PC-3 (cell line): ENCODE measurements around the gene MAP3K20. TPM values are rescaled to one million over a fixed set of nuclear protein-coding genes. Genes with fewer than 3 reads are reported as not detected.
"Not testable (repeated sequence)": the region's sequence is repeated elsewhere in the genome, so short reads cannot be mapped to it uniquely, and the experiment has no call there.

Source experiments
- ATAC-seq: fragments of 200-7000 bp; cut with Tn5 transposase; 2 replicates; pipeline ENCODE4 v1.9.1; 2020; ENCODE audit warnings: mild to moderate bottlenecking, moderate library complexity
- BruUV-seq: library from RNA; stranded (reverse); fragments of 400-500 nt; replicated peaks from 2 replicates; lab custom pipeline; 2021; lab: Mats Ljungman, UMichigan
- CTCF ChIA-PET: fragments of 300-600 bp; sonication (Branson Sonifier 250); formaldehyde crosslinking; loops from one replicate; lab custom pipeline; 2022; ENCODE audit warnings: antibody characterized with exemption; lab: Charles Lee
- POLR2A ChIA-PET: fragments of 300-600 bp; sonication (Branson Sonifier 250); formaldehyde crosslinking; loops from one replicate; lab custom pipeline; 2022; ENCODE audit warnings: antibody characterized with exemption; ENCODE audit not compliant: unreplicated experiment; lab: Charles Lee
- DNase-seq: peaks from one replicate; pipeline ENCODE4 v3.0.0-alpha.2; 2015
- H2AFZ ChIP-seq: fragments of 300-600 bp; sonication (generic); 2 replicates; pipeline ENCODE4 v1.6.0; 2016; ENCODE audit warnings: antibody characterized with exemption, low read length
- H3F3A ChIP-seq: fragments of 300-600 bp; sonication (generic); one replicate; pipeline ENCODE4 v1.6.0; 2017; ENCODE audit warnings: antibody characterized with exemption, low read length, control low read depth, mild to moderate bottlenecking; ENCODE audit not compliant: unreplicated experiment
- H3K27ac ChIP-seq: fragments of 300-600 bp; sonication (generic); 2 replicates; pipeline ENCODE4 v1.5.1; 2016; ENCODE audit warnings: mild to moderate bottlenecking, low read length
- H3K27me3 ChIP-seq: fragments of 300-600 bp; sonication (generic); 2 replicates; pipeline ENCODE4 v1.6.1; 2016; ENCODE audit warnings: low read length, mixed read lengths
- H3K36me3 ChIP-seq: fragments of 300-600 bp; sonication (generic); 2 replicates; pipeline ENCODE4 v1.6.1; 2016; ENCODE audit warnings: low read depth, mixed run types, low read length, mixed read lengths
- H3K4me1 ChIP-seq: fragments of 300-600 bp; sonication (generic); 2 replicates; pipeline ENCODE4 v1.5.1; 2016; ENCODE audit warnings: low read length; ENCODE audit not compliant: insufficient read depth
- H3K4me2 ChIP-seq: fragments of 300-600 bp; sonication (generic); 2 replicates; pipeline ENCODE4 v1.6.0; 2016; ENCODE audit warnings: low read length
- H3K4me3 ChIP-seq: fragments of 300-600 bp; sonication (generic); 2 replicates; pipeline ENCODE4 v1.5.1; 2016; ENCODE audit warnings: mild to moderate bottlenecking, low read length, mixed read lengths
- H3K79me2 ChIP-seq: fragments of 300-600 bp; sonication (generic); 2 replicates; pipeline ENCODE4 v1.6.1; 2017; ENCODE audit warnings: low read length, mixed read lengths
- H3K9ac ChIP-seq: fragments of 300-600 bp; sonication (generic); 2 replicates; pipeline ENCODE4 v1.6.0; 2016; ENCODE audit warnings: mild to moderate bottlenecking, low read length
- H3K9me2 ChIP-seq: fragments of 300-600 bp; sonication (generic); replicated peaks from 2 replicates; pipeline ENCODE4 v1.6.1; 2016; ENCODE audit warnings: mixed run types, low read length, mixed read lengths
- H3K9me3 ChIP-seq: fragments of 300-600 bp; sonication (generic); 2 replicates; pipeline ENCODE4 v1.6.1; 2016; ENCODE audit warnings: low read length, mixed read lengths
- H4K20me1 ChIP-seq: fragments of 300-600 bp; sonication (generic); 2 replicates; pipeline ENCODE4 v1.6.1; 2016; ENCODE audit warnings: low read length, mixed read lengths
- EZH2 ChIP-seq: fragments of 300-600 bp; sonication (generic); IDR thresholded peaks from one replicate; pipeline ENCODE4 v1.6.1; 2017; ENCODE audit warnings: antibody characterized with exemption, mild to moderate bottlenecking, low read length; ENCODE audit not compliant: unreplicated experiment
- EZH2phosphoT487 ChIP-seq: fragments of 300-600 bp; sonication (generic); IDR thresholded peaks from 2 replicates; pipeline ENCODE4 v1.6.1; 2018; ENCODE audit warnings: mild to moderate bottlenecking, antibody characterized with exemption, low read length, borderline replicate concordance
- intact Hi-C: fragments of 100-400 bp; cut with micrococcal nuclease; formaldehyde crosslinking; loops from 2 replicates; pipeline ENCODE4 v1.9.0; 2023
- total RNA-seq: library from RNA; depleted of rRNA; stranded (reverse); fragments of >200 nt; gene quantifications from 2 replicates; pipeline ENCODE4 v1.2.3, GENCODE V29; 2014
- TF ChIP-seq, protein P1 (sequence below): fragments of 300-600 bp; sonication (generic); conservative IDR thresholded peaks from 2 replicates; pipeline ENCODE4 v1.5.1; 2017; ENCODE audit warnings: antibody characterized with exemption, low read depth, mild to moderate bottlenecking, low read length

MAP3K20 gene
- total RNA-seq, 1 experiment from 2014 or later, result 29.8 TPM

DNA sequence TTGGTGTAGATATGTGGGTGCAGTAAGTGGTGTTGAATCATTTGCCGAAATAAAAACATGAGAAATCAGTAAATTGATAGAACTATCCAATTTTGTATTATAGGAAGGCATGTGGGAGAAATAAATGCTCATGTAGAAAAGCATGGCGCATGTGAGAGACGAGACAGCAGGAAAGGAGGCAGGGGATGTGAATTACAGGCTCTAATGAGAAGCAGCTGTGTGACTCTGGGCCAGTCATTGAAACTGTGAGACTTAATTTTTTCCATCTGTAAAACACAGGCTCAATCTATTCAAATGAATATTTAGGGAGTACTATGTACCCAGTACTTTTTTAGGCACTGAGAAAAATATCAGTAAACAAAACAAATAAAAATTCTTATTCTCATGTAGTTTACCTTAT, 42.6 kb upstream of the MAP3K20 start:
- Histone ChIP-seq H3K79me2 (no peaks in the 10 kb centered on the region), H3K27ac (no peak overlapping the region), H4K20me1 (no peaks in the 10 kb centered on the region), H3K4me1 (no peaks in the 10 kb centered on the region), H3K9me3 (no peaks in the 10 kb centered on the region), H3K9ac (no peak overlapping the region), H3K4me3 (no peak overlapping the region), H3K27me3 (no peaks in the 10 kb centered on the region), H3K4me2 (no peak overlapping the region), H3F3A (no peaks in the 10 kb centered on the region), H3K36me3 (no peaks in the 10 kb centered on the region), H3K9me2 (no peaks in the 10 kb centered on the region), H2AFZ (no peak overlapping the region)
- intact Hi-C loops, result no loop called here
- no peak for ATAC-seq
- CTCF ChIA-PET, result no interaction called here
- no peak for DNase-seq
- no TSS peak for BruUV-seq
- TF ChIP-seq EZH2phosphoT487, result no peak
- POLR2A ChIA-PET, result interaction anchor here (0.8 kb wide), 1 partner anchor 173 kb away, joined by 5 read pairs; no protein-coding TSS in a partner anchor

DNA sequence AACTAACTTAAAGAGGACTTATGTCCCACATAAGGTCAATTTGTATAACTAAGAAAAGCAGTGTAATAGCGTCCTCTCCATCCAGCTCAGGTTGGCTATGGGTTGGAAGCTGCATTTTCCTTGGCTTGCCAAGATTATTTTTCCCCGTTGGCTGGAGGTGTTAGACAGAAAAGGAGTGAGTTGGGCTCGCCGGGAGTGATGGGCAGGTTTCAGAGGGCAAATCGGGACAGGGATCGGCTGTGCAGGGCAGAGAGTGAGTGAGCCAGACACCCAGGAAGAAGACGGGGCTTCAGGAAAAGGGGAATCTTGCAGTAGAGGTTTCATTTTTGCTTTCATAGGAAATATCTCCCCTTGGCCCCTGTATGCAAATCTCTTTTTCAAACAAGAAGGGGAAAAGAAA, 41.5 kb upstream of the MAP3K20 start:
- no peaks in the 10 kb centered on the region for H3K9me2 ChIP-seq
- BruUV-seq, result no TSS peak
- H3K79me2 ChIP-seq, result no peaks in the 10 kb centered on the region
- H3K9me3 ChIP-seq, result no peaks in the 10 kb centered on the region
- no peaks in the 10 kb centered on the region for H3K4me1 ChIP-seq
- ATAC-seq (no peak), DNase-seq (no peak)
- ChIA-PET CTCF (no interaction called here), POLR2A (no interaction called here)
- H4K20me1 ChIP-seq, result no peaks in the 10 kb centered on the region
- TF ChIP-seq EZH2, result no peak
- TF ChIP-seq EZH2phosphoT487, result no peak
- TF ChIP-seq, protein P1, sequence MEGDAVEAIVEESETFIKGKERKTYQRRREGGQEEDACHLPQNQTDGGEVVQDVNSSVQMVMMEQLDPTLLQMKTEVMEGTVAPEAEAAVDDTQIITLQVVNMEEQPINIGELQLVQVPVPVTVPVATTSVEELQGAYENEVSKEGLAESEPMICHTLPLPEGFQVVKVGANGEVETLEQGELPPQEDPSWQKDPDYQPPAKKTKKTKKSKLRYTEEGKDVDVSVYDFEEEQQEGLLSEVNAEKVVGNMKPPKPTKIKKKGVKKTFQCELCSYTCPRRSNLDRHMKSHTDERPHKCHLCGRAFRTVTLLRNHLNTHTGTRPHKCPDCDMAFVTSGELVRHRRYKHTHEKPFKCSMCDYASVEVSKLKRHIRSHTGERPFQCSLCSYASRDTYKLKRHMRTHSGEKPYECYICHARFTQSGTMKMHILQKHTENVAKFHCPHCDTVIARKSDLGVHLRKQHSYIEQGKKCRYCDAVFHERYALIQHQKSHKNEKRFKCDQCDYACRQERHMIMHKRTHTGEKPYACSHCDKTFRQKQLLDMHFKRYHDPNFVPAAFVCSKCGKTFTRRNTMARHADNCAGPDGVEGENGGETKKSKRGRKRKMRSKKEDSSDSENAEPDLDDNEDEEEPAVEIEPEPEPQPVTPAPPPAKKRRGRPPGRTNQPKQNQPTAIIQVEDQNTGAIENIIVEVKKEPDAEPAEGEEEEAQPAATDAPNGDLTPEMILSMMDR, result no peak
- no peaks in the 10 kb centered on the region for H3K27me3 ChIP-seq
- H3K4me3 ChIP-seq, result no peak overlapping the region
- no peak overlapping the region for H2AFZ ChIP-seq
- H3K9ac ChIP-seq, result no peak overlapping the region
- H3K27ac ChIP-seq, result no peak overlapping the region
- H3F3A ChIP-seq, result no peaks in the 10 kb centered on the region
- H3K4me2 ChIP-seq, result no peak overlapping the region
- no peaks in the 10 kb centered on the region for H3K36me3 ChIP-seq
- intact Hi-C loops, result no loop called here

DNA sequence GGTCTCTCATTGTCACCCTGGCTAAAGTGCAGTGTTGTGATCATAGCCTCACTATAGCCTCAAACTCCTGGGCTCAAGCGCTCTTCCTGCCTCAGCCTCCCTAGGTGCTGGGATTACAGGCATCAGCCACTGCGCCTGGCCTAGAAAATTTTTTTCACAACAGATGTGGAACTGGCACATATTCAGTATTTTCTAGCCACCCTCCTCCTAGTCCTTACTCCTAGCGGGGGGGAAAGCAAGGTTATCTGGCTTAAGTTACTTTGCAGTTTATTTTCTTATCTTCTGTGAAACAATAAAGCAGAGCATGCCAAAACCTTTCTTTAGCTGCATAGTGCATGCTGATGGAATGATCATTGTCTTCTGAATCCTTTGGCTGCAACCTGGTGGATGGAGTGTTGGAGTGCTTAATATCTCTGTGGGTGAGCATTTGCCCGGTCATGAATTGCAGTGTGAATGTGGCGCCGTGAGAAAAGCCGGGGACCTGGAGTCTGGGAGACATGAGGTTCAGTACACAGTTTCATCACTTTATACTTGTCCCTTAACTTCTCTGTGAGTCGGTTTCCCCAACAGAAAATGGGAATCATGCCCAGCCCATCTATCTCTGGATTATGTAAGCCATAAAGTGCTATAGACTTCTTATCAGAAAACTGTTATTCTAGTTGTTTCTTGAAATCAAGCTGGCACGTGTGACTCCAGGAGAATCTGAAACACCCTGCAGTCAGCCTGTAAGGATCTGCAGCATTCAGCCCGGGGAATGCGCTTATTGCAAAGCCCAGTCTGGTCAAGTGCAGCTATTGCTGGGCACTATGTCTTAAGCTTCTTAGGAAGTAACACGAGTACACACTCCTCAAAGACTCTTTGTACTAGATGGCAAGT, 38.2 kb upstream of the MAP3K20 start:
- no TSS peak for BruUV-seq
- Histone ChIP-seq H3K9me3 (no peaks in the 10 kb centered on the region), H3K9ac (no peak overlapping the region), H3K4me1 (no peaks in the 10 kb centered on the region), H3K27ac (no peak overlapping the region), H4K20me1 (no peaks in the 10 kb centered on the region), H3K27me3 (no peaks in the 10 kb centered on the region), H3K4me3 (no peak overlapping the region), H2AFZ (no peak overlapping the region), H3K4me2 (no peak overlapping the region), H3F3A (no peaks in the 10 kb centered on the region), H3K36me3 (no peaks in the 10 kb centered on the region), H3K79me2 (no peaks in the 10 kb centered on the region), H3K9me2 (no peaks in the 10 kb centered on the region)
- POLR2A ChIA-PET, result no interaction called here
- no peak for ATAC-seq
- TF ChIP-seq EZH2, result no peak
- TF ChIP-seq EZH2phosphoT487, result no peak
- TF ChIP-seq, protein P1, result no peak
- intact Hi-C loops, result no loop called here
- CTCF ChIA-PET, result no interaction called here
- no peak for DNase-seq

DNA sequence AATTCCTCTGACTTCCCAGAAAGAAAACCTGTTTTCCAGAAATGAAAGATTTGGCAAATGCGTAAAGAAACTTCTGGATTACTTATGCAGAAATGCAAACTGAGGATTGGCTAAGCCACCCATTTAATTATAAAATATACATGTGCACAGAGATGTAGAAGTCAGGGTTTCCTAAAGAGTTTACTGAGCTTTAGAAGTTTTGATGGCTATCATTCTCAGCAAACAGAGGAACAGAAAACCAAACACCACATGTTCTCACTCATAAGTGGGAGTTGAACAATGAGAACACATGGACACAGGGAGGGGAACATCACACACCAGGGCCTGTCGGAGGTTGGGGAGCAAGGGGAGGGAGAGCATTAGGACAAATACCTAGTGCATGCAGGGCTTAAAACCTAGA, 37.4 kb upstream of the MAP3K20 start:
- H4K20me1 ChIP-seq, H3K27me3 ChIP-seq, CTCF ChIA-PET, H3K79me2 ChIP-seq, H3K36me3 ChIP-seq, H3K9me3 ChIP-seq, H3K27ac ChIP-seq, H3K4me2 ChIP-seq, H3K4me1 ChIP-seq, H3F3A ChIP-seq, intact Hi-C loops, H3K4me3 ChIP-seq, H3K9me2 ChIP-seq, H2AFZ ChIP-seq, POLR2A ChIA-PET, DNase-seq, H3K9ac ChIP-seq, ATAC-seq, BruUV-seq: not testable (repeated sequence)
